ENCODE measurements around the gene TUBB4B.

The TUBB4B gene

DNA sequence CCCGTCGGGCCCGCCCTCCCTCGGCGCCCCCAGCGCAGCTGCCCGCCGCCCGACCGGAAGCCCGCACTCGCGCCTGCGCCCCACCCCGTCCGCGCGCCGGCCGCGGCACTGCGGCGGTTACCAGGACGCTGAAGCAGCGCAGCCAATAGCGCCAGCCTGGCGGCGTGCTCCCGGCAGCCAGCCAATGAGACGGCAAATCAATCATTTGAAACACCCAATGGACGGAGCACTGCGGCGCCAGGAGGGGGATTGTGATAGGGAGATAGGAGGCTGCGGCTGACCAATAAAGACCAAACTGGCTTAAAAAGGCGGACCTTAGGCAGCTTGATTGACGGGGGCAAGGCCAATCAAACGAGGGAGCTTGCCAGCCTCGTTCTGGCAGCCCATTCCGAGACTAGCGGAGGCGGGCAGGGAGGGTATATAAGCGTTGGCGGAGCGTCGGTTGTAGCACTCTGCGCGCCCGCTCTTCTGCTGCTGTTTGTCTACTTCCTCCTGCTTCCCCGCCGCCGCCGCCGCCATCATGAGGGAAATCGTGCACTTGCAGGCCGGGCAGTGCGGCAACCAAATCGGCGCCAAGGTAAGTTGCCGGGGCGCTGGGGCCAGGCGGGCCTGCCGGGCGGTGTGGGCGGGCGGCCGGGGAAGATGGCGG lies at the start of gene TUBB4B:
TSS of gene TUBB4B (plus strand) at position 447 of the 649 bp plus-strand sequence. CDS start at position 521, 74 bp downstream.
- DNase-seq (ENCODE audit: low spot score), result peak; percentile 99

DNA sequence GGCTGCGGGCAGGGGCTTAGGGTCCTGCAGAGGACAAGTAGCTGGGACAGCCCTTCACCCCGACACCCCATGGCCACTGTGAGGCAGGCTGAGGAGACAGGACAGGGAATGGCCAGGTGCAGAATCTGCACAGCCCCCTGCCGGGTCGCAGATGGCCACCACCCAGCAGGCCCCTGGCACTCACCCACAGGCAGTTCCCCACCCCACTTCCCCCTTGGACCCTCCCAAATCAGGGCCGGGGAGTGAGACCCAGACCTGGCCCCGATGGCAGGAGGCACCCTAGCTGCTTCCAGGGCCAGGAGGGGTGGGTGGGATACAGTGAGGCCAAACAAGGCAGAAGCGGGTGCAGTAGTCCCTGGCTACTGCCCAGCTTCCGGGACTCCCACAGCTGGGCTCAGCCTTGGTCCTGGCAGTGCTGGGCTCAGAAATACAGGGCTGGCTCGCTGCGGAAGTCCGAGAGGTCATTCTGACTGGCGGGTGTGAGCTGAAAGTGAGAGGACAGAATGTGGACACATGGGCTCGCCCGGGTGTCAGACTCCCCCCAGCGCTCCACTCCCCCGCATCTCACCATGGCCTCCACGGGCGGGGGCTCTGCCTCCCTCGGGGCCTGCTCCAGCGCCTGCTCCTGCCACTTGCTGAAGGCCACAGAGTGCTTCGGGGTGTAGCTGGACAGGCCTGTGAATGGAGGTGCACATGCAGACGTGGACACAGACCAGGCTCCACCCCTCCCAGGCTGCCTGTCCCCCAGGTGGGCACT lies 49.2 kb upstream of the TUBB4B start:
- DNase-seq (ENCODE audit: low spot score), result no peak

DNA sequence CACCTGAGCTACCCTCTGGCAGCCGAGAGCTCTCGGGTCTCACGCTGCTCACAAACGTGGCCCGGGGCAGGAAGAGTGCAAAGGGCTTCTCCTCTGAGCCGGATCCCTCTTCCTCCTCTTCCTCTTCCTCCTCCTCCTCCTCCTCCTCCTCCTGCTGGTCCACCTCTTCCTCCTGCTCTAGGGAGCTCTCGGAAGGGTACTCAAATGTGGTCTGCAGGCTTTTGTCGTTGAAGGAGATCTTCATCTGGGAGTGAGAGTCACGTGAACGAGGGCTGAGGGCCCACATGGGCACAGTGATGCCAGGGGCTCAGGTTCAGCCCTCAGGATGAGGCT lies 48.7 kb upstream of the TUBB4B start:
- DNase-seq (ENCODE audit: low spot score), result no peak

DNA sequence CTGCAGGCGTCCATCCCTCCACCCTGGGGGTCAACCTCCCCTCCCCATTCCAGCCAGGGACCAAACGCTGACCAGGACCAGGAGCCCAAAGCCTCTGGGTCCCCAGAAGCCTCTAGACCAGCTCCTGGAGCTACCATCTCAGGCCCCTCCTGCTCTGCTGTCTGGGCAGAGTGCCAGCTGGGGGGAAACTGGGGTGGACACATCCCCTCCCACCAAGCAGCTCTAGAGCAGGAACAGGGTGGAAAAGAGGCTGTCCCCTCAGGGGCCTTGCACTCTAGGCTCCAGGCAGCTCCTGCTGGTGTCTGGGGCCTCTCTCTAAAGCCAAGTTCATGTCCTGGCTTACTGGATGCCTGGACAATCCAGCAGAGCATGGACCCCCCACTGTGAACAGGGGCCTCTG lies 48.2 kb upstream of the TUBB4B start:
- no peak for DNase-seq (ENCODE audit: low spot score)

DNA sequence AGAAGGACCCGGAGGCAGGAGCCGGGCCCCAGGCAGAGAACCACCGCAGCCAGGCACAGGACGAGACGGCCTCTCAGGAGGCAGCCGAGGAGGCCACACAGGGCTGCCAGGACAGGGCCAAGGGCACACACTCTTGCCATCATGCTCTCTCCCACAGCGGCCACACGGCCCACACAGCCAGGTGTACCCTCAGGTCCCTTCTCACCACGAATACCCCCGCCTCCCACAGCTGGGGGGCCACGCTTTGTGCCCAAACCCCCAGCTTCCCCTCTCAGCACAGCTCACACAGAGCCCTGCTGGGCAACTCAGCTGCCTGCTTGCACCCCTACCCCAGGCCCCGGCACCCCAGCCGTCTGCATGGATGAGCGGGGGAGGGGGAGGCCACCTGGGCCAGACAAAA lies 47.3 kb upstream of the TUBB4B start:
- no peak for DNase-seq (ENCODE audit: low spot score)

DNA sequence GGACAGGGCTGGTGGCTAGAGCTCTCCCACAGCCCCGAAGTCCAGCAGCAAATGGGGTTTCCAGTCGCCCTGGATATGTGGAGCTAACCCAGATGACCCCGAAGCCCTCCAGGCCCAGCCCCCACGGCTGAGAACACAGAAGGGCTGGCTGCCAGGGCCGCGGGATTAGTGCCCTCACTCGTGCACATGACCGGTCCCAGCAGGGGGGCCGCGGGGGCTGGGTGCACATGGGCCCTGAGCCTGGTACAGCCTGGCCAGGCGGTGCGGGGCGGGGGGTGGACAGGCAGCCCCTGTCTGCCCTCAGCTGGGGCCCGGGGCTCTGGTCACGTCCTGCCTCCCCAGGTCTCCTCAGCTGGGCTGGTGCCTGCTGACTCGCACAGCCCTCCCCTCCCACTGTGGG lies 46.7 kb upstream of the TUBB4B start:
- DNase-seq (ENCODE audit: low spot score), result no peak

DNA sequence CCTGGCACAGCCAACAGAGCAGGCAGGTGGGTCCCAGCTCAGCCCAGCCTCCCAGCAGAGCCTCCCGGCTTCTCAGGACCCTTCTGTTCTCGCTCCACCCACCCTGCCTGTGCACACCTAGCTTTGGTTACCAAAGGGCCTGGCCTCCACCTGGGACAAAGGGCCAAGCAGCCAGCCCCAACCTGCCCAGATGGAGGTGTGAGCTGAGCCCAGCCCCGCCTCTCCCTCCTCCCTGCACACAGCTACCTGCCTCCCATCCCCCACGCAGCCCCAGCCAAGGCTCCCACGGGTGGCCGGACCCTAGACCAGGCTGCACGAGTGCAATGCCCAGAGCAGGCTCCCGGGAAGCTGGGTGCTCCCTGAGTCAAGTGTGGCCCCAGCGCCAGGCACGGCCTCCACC lies 46.2 kb upstream of the TUBB4B start:
- DNase-seq (ENCODE audit: low spot score), result no peak

DNA sequence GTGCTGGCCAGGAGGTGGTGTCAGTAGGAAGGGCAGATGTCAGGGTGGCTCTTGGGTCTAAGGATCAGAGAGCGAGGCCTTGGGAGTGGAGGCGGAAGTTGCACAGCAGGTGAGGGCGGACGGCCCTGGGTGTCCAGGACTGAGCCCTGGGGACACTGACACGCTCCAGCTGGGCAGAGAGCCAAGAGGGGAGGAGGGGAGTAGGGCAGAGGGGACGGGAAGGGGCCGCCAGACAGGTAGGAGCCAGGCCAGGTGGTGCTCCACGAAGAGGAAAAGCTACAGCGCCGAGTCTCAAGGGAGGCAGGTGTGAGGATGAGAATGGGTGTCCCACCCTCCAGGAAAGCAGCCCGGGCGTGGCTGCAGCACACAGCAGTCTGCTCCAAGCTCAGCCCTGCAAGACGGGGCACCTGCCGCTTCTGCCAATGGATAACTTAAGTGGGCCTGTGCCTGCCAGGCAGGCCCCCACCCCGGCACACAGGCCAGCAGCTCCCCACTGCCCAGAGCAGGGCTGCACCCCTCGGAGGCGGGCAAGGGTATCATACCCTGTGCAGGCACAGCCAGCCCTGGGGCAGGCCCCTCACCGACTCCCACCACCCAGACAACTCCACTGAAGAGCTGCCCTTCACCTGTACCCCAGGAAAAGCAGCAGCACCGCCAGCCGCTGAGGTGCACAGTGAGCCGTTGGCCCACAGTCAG lies 45.4 kb upstream of the TUBB4B start:
- DNase-seq (ENCODE audit: low spot score), result no peak

DNA sequence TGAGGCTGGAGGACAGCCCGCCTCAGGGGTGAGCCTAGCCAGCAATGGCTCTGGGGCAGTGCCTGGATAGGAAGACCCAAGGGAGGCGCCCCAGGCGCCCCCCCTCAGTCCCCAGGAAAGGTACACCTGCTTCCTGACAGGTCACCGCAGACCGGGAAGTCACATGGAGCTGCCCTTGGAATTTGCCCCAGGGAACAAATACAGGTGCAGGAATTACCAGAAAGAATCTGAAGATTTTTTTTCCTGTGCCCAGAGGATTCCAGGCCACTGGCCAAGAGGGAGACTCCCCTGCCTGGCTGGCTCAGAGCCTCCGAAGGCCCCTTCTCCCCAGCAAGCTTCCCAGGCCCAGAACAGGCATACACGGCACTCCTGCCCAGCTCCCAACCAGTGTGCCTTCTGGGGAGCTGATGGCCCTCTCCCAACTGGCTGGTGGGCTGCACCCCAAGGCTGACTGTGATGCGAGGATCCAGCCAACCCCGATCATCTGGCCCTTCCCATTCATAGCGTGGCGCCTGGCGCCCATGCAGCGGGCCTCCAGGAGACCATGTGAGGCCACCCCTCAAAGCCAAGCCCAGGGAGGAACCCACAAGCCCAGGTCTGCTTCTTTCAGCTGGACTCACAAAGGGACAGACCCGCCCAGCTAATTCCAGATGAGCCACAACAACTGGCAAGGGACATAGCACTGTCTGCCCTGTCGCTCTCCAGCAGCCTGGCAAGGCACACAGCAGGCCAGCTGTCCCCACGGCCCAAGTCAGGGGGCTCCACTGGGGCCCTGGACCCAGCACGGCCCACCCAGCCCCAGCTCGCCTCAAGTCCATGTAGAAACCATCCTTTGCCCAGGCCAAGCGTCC lies 42.8 kb upstream of the TUBB4B start:
- DNase-seq (ENCODE audit: low spot score), result no peak

DNA sequence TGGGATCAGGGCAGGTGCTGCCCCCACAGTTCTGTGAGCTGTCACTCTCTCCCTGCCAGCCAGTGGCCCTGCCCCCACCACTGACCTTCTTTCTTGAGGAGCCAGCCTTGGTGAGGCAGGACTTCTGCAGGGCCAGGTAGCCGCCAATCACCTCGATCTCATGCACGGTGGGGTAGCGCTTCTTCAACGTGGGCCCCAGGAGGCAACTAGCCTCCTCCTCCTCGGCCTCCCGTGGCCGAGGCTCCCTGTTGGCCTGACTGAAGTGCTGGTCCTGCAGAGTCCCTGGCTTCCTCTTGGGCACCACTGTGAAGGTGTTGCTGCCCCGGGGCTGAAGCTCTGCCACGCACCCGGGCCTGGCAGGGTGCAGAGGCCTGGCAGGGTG lies 42.2 kb upstream of the TUBB4B start:
- no peak for DNase-seq (ENCODE audit: low spot score)

DNA sequence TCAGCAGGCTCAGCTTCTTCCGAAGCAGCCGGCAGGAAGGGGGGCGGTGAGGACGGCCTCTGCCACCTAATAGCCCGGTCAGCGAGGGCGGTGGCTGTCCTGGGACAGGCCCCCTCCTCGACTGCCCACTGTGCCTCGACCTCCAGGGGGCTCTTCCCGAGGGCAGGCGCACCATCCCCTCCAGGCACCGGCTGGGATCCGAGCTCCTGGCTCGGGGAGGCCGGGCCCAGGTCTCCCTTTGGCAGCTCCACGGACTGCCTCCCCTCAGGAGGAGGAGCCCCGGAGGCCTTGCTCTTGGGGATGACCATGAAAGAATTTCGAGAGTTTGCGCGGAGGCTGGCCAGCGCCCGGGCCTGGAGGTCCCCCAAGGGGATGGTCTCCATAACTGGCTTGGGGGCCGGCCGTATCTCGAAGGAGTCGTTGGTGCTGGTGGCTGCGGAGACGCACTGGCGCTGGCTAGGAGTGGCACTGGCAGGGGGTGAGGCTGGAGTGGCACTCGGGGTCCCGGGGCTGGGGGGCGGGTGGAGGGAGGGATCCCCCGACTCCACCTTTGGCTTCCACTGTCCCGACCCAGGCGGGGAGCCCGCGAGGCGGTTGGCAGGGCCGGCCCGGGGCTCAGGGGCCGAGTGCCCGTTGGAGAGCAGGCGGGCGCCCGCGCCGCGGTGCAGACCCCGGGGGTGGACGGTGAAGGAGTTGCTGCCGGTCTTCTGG lies 41.5 kb upstream of the TUBB4B start:
- no peak for DNase-seq (ENCODE audit: low spot score)

DNA sequence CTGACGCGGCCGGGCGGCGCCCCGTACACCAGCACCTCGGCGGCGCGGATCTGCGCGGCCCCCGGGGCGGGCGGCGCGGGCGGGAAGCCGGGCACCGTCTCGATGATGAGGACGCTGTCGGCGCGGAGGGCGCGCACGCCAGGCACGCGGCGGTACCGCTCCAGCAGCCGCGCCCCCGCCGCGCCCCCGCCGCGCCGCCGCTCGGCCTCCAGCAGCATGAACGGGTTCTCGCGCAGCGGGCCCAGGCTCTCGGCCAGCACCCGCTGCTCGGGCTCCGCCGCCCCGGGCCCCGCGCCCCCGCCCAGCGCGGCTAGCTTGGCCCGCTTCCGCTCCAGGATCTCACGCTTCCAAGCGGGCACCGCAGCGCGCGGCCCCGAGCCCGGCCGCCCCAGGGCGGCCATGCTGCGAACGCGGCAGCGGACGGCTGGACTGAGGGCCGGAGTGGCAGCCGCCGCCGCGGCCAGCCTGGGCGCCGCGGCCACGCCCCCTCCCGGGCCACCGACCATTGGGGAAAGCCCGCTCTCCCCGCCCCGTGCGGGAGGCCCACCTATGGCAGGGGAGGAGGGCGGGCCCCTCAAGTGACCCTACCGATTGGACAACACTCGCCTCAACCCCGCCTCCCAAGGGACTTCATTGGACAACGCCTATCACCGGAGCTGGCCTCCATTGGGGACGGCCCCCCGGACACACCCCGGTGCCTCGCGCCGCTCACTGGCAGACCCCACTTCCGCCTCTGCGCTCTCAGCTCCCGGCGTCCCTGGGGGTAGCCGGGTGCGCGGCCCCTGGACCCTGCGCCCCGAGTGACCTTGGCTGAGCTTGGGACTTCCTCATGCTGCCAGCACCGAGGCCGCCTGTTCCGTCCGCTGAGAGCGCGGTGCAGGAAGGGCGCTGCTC lies 40.5 kb upstream of the TUBB4B start, which contains the start of gene TPRN:
TSS of gene TPRN (minus strand) at position 431 of the 894 bp plus-strand sequence. CDS start at position 401, 30 bp downstream.
- peak; percentile 98 for DNase-seq (ENCODE audit: low spot score)

DNA sequence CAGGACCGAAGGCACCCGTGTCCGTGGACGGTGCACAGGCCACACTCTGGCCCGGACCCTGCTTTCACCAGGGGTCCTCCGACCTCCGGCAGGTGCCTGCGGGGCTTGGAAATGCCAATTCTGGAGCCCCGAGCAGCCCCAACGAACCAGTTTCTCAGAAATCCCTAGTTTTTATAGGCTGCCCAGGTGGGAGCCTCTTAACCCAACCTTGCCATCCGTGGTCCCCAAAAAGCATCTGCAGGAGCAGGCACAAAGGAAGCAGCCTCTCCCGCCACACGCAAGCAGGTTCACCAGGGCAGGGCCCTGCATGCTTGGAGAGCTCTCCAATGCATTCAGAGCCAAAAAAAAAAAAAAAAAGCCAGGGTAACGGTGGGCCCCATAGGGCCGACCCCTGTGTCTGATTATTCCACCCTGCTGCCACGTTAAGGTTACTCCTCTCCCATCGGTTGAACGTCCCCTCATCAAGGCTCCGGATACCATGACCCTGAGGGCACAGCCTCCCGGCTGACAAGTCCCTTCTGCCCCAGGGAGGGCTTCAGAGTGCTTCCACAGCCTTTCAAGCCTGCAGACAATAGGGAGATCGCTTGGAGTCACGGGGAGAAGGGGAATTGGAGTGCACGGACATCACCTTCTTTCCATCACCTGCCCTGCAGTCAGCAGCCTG lies 39.8 kb upstream of the TUBB4B start:
- no peak for DNase-seq (ENCODE audit: low spot score)

DNA sequence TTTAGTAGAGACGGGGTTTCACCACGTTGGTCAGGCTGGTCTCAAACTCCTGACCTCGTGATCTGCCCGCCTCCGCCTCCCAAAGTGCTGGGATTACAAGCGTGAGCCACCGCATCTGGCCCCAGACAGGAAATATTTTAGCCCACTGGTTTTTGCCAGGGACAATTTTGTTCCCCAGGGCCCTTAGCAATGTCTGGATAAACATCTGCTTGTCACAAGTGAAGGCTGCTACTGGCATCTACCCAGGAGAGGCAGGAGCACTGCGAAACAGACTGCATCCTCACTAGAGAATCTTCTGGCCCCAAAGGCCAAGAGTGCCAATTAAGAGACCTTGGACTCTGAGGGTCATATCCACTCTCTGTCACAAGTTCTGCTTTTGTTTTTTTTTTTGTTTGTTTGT lies 38.1 kb upstream of the TUBB4B start:
- DNase-seq (ENCODE audit: low spot score), result no peak

DNA sequence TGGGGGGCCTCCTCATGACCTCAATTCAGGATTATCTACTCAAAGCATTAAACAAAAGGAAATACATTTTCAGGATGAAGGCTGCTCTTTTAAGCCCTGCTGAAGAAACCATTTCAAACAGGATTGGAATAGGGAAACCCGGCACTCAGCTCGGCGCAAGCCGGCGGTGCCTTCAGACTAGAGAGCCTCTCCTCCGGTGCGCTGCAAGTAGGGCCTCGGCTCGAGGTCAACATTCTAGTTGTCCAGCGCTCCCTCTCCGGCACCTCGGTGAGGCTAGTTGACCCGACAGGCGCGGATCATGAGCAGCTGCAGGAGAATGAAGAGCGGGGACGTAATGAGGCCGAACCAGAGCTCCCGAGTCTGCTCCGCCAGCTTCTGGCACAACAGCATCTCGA lies 36.4 kb upstream of the TUBB4B start:
- no peak for DNase-seq (ENCODE audit: low spot score)

DNA sequence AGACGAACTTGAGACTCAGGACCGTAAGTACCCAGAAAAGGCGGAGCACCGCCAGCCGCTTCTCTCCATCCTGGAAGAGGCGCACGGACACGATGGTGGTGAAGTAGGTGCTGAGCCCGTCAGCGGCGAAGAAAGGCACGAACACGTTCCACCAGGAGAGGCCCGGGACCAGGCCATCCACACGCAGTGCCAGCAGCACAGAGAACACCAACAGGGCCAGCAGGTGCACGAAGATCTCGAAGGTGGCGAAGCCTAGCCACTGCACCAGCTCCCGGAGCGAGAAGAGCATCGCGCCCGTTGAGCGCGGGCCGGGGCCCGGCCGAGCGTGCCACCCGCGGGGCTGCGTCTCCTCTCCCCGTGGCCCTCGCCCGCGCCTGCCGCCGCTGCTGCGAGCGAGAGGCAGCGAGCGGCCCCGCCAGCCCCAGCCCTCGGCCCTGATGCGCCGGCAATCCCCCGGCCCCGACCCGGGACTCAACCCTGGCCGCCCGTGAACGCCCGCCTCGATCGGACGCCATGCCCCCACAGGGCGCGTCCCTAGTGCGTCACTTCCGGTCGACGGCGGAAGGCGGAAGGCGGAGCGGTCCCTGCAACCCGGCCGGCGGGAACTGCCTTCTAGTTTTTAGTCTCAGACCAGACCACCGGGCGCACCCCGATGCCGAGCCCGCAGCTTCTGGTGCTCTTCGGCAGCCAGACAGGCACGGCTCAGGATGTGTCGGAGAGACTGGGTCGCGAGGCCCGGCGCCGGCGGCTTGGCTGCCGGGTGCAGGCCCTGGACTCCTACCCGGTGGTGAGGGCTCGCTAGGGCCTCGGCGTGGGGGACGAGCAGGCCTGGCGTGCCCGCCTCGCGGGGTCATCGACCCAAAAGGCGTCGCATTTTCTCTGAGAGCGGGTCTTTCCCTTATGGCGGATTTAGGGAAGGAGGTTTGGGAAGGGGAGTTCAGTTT lies 35.7 kb upstream of the TUBB4B start, which contains the start of the genes NDOR1 and TMEM203:
TSS of gene NDOR1 (plus strand) at position 575 of the 944 bp plus-strand sequence. CDS start at position 653, 78 bp downstream.
TSS of gene TMEM203 (minus strand) at position 523 of the 944 bp plus-strand sequence. CDS start at position 289, 234 bp downstream.
- DNase-seq (ENCODE audit: low spot score), result peak; percentile 88

DNA sequence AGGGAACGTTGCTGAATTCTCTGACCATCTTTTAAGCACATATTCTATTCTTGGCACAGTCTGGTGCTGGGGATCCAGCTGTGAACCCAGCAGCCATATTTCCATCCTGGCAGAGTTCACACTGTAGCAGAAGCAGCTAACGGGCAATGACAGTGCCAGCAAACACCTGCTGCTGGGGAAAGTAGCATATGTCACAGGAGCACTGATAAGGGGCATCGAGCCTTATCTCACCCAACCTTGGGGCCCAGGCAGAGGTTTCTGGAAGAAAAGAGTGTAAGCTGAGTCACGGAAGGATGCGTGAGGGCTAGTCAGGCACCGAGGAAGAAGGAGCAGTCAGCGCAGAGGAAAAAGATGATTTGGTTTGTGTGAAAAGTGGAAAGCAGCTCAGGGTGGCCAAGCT lies 34.5 kb upstream of the TUBB4B start:
- DNase-seq (ENCODE audit: low spot score), result no peak

DNA sequence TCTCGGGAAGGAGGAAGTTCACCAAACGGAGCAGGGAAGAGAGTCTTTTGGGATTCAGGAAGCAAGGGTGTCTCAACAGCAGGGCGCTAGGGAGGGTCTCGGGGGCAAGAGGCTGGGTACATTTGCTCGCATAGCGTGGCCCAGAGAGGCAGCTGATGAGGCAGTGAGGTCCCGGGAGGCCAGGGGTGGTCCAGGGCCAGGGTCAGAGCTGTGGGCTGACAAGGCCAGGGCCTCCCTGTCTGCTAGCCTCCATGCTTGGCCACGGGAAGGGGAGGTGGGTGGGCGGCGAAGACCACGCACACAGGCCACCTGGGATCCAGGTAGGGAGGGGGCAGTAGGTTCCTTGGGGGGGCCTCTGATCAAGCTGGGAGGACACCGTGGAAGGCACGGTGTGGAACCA lies 29.6 kb upstream of the TUBB4B start:
- no peak for DNase-seq (ENCODE audit: low spot score)

DNA sequence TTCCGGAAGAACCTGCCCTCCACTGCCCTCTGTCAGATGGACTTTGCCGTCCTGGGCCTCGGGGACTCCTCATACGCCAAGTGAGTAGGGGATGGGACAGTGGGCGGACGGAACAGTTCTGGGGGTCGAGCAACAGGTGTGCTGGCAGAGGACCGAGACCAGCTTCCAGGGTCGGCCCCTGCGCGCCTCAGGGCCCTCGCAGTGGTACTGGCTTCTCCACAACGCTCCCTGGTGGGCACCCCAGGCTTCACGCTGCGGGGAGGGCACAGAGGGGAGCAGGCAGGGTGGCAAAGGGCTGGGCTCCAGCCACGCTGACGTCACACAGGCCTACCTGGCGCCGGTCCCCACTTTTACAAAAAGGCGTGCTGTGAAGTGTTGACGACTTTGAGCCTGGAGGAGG lies 28.6 kb upstream of the TUBB4B start:
- no peak for DNase-seq (ENCODE audit: low spot score)
